ENCODE results near the gene LTA4H.

Gene LTA4H

DNA sequence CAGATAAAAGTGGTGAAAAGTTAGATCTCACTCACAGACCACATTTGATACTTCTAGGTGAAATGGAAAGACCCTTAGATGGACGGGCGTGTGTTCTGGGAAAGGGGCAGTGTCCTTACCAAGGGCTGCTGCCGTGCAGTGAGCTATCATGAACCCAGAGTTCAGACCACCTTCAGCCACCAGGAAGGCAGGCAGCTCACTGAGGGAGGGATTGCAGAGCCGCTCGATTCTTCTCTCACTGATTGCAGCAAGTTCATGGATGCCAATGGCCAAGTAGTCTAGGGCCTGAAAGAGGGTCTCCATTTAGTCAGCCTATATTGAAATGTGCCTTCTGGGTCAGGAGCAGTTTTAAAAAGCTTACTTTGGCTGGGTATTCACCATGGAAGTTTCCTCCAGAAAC is 55.0 kb downstream of the LTA4H start:
- H3K27me3 Mint-ChIP-seq (ENCODE audit: low read depth) = no peaks in the 10 kb centered on the region
- TF ChIP-seq, protein P1, sequence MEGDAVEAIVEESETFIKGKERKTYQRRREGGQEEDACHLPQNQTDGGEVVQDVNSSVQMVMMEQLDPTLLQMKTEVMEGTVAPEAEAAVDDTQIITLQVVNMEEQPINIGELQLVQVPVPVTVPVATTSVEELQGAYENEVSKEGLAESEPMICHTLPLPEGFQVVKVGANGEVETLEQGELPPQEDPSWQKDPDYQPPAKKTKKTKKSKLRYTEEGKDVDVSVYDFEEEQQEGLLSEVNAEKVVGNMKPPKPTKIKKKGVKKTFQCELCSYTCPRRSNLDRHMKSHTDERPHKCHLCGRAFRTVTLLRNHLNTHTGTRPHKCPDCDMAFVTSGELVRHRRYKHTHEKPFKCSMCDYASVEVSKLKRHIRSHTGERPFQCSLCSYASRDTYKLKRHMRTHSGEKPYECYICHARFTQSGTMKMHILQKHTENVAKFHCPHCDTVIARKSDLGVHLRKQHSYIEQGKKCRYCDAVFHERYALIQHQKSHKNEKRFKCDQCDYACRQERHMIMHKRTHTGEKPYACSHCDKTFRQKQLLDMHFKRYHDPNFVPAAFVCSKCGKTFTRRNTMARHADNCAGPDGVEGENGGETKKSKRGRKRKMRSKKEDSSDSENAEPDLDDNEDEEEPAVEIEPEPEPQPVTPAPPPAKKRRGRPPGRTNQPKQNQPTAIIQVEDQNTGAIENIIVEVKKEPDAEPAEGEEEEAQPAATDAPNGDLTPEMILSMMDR (IDR thresholded peaks at IDR 0.05; ENCODE audit: unreplicated experiment in 3 of 3) = no peak
- no peak overlapping the region for H3K4me3 Mint-ChIP-seq
- H3K27ac Mint-ChIP-seq = no peak overlapping the region
- H3K4me1 Mint-ChIP-seq = no peaks in the 10 kb centered on the region
- no peaks in the 10 kb centered on the region for H3K36me3 Mint-ChIP-seq (ENCODE audit: low read depth)
- H3K9me3 Mint-ChIP-seq = no peaks in the 10 kb centered on the region

DNA sequence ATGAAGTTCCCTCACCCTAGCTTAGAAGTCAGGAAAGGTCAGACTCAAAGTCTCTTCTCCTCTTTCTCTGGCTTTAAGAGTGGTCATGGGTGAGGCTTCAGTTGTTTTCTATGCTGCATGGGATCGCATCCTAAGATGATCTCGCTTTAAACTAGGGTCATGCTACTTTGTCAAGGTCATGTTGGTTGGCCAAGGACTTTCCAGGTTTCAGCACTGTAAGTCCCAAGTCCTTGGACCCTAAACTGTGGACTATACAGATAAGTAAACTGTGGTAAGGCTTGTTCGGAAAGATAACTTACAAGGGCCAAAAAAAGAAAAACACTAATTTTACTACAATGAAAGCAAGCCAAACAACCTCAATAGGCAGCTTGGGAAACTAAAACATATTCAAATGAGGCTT is 56.6 kb downstream of the LTA4H start:
- TF ChIP-seq, protein P1 (IDR thresholded peaks at IDR 0.05; ENCODE audit: unreplicated experiment in 3 of 3) = no peak
- no peaks in the 10 kb centered on the region for H3K36me3 Mint-ChIP-seq (ENCODE audit: low read depth)
- no peaks in the 10 kb centered on the region for H3K27me3 Mint-ChIP-seq (ENCODE audit: low read depth)
- H3K4me1 Mint-ChIP-seq = peaks cover 6% of the 10 kb centered on the region
- no peak overlapping the region for H3K4me3 Mint-ChIP-seq
- H3K27ac Mint-ChIP-seq = no peak overlapping the region
- no peaks in the 10 kb centered on the region for H3K9me3 Mint-ChIP-seq

DNA sequence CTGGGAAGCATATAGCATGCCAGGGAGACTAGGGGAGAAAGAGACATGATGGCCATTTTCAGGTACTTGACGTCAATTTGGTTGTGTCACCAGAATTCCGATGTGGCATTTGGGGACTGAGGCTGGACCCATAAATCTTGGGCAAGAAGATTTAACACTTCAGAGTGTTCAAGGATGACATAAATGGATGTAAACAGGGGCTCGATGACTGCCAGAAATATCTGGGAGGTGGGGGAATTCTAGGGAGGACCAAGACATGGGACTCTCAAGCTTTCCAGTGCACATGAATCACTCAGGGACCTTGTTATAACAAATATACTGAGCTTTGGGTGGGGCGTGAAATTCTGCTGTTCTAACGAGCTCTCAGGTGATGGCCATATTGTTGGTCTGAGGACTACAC is 57.0 kb downstream of the LTA4H start:
- peaks cover 6% of the 10 kb centered on the region for H3K4me1 Mint-ChIP-seq
- no peaks in the 10 kb centered on the region for H3K27me3 Mint-ChIP-seq (ENCODE audit: low read depth)
- H3K27ac Mint-ChIP-seq = no peak overlapping the region
- H3K36me3 Mint-ChIP-seq (ENCODE audit: low read depth) = no peaks in the 10 kb centered on the region
- H3K9me3 Mint-ChIP-seq = no peaks in the 10 kb centered on the region
- TF ChIP-seq, protein P1 (IDR thresholded peaks at IDR 0.05; ENCODE audit: unreplicated experiment in 3 of 3) = no peak
- no peak overlapping the region for H3K4me3 Mint-ChIP-seq

DNA sequence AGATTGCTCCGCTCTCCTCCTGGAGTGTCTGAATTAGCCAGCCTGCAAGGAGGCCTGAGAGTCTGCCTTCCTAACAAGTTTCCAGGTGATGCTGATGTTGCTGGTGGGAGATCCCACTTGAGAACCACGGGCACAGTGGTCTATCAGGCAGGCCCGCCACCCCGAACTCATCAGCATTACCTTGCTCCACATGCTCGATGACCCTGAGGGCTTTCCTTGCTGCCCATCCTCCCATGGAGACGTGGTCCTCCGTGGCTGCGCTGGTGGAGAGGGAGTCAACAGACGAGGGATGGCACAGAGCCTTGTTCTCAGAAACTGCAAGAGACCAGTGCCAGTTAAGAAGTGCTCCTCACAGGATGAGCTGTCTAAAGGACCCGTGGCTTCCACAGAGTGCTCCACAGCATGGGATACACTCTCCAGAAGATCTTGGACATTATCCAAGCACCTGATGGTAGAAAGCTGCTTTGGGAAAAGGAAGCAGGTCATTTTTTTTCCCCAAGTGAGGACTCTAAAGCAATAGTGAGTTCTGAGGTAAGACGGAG is 57.6 kb downstream of the LTA4H start:
- Mint-ChIP-seq H3K27me3 (ENCODE audit: low read depth) (no peaks in the 10 kb centered on the region), H3K9me3 (no peaks in the 10 kb centered on the region), H3K4me1 (peaks cover 6% of the 10 kb centered on the region), H3K36me3 (ENCODE audit: low read depth) (no peaks in the 10 kb centered on the region), H3K27ac (no peak overlapping the region), H3K4me3 (no peak overlapping the region)
- TF ChIP-seq, protein P1 (IDR thresholded peaks at IDR 0.05; ENCODE audit: unreplicated experiment in 3 of 3) = no peak

DNA sequence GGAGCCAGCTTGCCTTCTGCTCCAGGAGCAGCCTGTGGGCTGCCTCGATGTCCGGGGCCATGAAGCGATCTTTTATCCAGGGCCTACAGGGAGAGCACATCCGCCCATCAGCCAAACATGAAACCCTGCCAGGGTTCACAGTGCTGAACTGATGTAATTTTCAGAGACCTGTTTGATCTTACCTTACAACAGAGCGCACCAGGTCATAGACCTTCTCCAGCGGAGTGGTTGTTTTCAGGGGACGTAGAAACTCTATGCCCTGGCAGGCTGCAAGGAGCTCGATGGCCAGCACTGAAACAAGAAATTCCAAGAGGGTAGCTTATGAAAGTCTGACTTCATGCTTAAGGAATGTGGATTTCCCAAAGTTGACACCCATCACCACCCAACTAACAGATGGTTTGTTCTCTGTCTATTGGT is 59.0 kb downstream of the LTA4H start:
- H3K4me3 Mint-ChIP-seq = no peak overlapping the region
- TF ChIP-seq, protein P1 (IDR thresholded peaks at IDR 0.05; ENCODE audit: unreplicated experiment in 3 of 3) = no peak
- no peaks in the 10 kb centered on the region for H3K36me3 Mint-ChIP-seq (ENCODE audit: low read depth)
- no peaks in the 10 kb centered on the region for H3K27me3 Mint-ChIP-seq (ENCODE audit: low read depth)
- no peak overlapping the region for H3K27ac Mint-ChIP-seq
- H3K9me3 Mint-ChIP-seq = no peaks in the 10 kb centered on the region
- peaks cover 6% of the 10 kb centered on the region for H3K4me1 Mint-ChIP-seq

DNA sequence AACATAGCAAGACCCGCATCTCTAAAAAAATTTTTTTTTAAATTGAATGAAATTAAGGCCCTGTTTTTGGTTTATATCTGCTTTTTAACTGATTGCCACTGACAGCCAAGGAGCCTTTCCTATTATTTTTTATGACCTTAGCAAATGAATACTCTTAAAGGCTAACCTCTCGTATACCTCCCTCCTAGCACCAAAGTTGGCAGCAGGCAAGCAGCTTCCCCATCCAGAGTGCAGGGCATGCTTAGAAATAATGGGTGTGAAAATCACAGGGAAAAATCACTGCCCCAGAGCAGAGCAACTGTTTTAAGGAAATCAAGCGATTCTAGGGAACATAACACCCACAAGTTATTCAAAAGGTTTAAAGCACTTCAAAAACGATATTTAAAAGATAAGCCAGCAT is 59.9 kb downstream of the LTA4H start:
- Mint-ChIP-seq H3K9me3 (no peaks in the 10 kb centered on the region), H3K27me3 (ENCODE audit: low read depth) (peaks cover 4% of the 10 kb centered on the region), H3K36me3 (ENCODE audit: low read depth) (no peaks in the 10 kb centered on the region), H3K4me3 (no peak overlapping the region), H3K27ac (no peak overlapping the region), H3K4me1 (peaks cover 6% of the 10 kb centered on the region)
- TF ChIP-seq, protein P1 (IDR thresholded peaks at IDR 0.05; ENCODE audit: unreplicated experiment in 3 of 3) = no peak

All from nephron (organoid).